HG03095 (cell line): ENCODE measurements around the gene MESP1.

Experiments
- ATAC-seq: cut with Tn5 transposase; IDR thresholded peaks from one replicate; pipeline ENCODE4 v1.9.1; 2021; ENCODE audit warnings: moderate library complexity; ENCODE audit not compliant: unreplicated experiment

Gene MESP1

GRCh38 chr15:89781891-89782618, 31.0 kb upstream of the MESP1 start:
- ATAC-seq: peak; percentile 44

DNA sequence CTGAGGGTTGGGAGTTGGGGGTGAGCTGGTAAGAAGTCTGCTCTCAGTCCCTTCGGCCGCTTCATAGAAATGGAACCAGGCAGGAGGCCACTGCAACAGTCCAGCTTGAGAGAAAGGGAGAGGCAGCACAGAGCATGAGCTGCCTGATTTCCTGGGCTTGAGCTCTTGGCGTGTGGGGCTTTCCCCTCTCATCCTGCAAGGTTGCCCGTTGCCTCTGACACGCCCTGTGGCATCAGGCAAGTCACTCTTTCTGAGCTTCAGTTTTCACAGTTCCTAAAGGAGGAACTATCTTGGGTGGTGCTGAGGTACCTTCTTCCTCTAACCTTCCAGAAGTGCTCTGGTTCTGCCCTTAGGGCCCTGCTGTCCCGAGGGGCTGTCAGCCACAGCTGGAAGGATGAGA, 30.0 kb upstream of the MESP1 start:
- no peak for ATAC-seq

DNA sequence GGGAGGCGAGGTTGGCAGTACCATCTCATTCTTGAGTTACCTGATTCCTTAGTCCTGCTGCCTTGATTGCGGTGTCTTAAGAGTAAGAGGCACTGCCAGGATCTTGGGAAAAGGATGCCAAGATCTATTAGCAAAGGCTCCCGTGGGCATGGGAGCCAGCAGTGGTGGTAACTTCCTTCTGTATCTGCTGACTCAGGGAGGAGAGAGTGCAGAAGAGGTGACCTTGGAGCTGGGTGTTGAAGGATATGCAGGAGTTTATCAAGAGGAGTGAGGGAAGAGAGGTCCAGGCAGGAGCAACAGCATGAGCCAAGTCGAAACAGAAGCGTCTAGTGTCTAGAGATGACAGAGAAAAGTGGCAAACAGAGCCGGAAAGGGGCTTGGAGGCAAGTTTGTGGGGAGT, 29.6 kb upstream of the MESP1 start:
- ATAC-seq: no peak

DNA sequence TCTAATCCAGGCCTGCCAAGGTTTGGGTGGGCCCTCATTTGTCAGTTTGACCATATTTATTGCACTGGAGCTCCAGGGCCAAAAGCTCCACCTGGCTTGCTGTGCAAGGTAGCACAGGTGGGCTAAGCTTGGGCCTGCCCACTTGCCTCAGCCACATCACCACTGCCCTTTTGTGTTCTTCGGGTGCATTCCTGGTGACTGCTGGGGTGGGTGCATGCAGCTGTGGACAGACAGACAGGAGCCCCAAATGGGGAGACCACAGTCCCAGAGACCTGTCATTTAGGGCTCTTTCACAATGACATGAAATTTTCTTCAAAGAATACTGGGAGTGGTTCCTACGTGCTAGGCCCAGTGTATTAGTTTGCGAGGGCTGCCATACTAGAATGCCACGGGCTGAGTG, 27.8 kb upstream of the MESP1 start:
- no peak for ATAC-seq

DNA sequence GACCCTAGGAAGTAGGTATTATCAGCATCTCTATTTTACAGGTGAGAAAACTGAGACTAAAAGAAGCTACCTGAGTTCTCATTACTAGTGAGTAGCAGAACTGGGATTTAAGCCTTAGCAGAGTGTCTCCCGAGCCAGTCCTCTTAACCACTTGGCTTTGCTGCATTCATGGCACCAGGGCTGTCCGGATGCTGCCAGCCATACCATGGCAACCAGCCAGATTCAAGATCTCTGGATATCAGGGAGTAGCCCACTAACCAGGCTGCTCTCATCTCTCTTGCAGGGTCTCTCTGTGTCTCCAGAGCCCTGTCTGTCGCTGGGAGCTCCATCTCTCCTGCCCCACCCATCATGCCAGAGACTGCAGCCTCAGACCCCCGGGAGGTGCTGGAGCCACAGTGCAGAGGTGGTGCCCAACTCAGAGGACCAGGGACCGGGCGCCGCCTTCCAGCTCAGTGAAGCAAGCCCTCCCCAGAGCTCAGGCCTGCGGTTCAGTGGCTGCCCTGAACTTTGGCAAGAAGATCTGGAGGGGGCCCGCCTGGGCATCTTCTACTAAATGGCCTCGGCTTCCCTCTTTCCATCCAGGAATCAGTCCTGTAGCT, 26.8 kb upstream of the MESP1 start:
- ATAC-seq: no peak

DNA sequence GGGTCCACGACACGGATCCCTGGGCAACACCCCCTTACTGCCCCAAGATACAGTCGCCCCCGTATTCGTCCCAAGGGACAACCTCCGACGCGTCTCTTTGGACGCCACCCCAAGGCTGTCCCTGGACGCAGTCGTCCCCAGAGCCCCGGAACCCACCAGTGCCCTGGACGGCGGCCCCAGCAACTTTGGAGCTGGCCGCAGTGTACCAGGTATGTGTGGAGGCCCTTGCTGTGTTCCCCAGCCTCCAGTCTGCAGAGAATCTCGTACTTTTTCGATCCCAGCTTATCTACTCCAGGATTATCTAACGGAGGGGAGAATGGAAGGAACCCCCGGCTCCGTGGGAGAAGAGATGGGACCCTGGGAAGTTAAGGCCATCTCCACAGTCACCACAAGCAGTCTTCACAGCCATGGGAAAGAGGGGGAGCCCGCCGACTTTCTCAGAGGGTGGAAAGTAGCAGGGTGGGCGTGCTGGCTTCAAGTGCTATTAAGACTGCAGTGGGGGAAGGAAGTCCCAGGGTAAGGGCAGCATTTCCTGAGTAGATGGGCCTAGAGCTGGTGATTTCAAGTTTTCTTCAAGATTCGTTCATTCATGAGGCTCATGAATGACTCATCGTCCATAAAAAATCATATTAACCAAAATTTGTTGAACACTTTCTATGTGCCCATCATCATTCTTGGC, 26.2 kb upstream of the MESP1 start:
- ATAC-seq: no peak

GRCh38 chr15:89776274-89777072, 25.4 kb upstream of the MESP1 start, which contains the start of gene MESP2:
Gene MESP2, plus strand, starts transcription at chr15:89776332. Its CDS starts 26 bp downstream, at chr15:89776358.
- ATAC-seq: peak; percentile 55

DNA sequence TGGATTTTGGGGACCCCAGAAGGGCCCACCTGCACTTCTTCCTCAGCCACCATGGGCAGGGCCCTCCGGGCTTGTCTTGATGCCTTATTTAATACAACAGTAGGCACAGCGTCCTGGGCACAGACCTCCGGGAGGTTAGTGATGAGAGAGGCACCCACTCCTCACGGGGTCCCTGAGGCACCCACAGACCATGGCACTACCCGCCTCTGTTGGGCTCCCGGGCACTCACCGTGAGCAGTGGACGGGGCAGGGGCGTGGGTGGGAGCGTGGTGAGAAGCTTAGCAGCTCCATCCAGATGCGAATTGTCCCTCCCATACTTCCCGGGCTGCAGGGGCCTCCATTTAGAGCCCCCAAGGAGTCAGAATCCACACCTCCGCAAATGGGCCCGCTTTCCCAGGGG, 24.8 kb upstream of the MESP1 start:
- ATAC-seq: no peak

- ATAC-seq: no peak
These were observed 23.4 kb upstream of the MESP1 start for GRCh38 chr15:89774492-89774891.

- ATAC-seq: no peak
These were observed 22.0 kb upstream of the MESP1 start for GRCh38 chr15:89772932-89773583.

- ATAC-seq: no peak
These were observed 19.0 kb upstream of the MESP1 start for GRCh38 chr15:89770041-89770440.

- ATAC-seq: no peak
These were observed 18.3 kb upstream of the MESP1 start for GRCh38 chr15:89769366-89769765.

- no peak for ATAC-seq
These were observed 17.0 kb upstream of the MESP1 start for GRCh38 chr15:89768071-89768500.

DNA sequence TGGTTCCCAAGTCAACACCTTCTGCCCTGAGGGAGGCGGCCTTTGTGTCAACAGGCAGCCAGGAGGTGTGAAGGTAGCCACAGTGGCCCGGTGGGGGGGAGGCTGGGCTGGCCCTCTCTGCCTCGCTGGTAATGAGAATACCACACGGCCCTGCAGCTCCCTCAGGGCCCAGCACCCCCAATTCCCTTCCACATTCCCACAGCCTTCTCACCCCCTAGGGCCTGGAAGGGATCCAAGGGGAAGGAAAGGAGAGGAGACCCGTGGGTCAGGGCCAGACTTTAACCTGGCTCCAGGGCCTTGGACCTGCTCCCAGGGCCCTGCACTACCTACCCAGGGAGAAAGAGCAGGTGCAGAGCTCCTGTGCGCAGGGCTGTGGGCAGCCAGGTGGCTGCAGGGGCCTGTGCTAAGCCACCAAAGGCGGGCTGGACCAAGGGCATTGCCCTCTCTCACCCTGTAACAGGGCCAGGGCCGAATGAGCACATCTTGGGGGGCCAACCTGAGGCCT, 16.4 kb upstream of the MESP1 start:
- no peak for ATAC-seq

GRCh38 chr15:89766357-89767311, 15.6 kb upstream of the MESP1 start:
- no peak for ATAC-seq

DNA sequence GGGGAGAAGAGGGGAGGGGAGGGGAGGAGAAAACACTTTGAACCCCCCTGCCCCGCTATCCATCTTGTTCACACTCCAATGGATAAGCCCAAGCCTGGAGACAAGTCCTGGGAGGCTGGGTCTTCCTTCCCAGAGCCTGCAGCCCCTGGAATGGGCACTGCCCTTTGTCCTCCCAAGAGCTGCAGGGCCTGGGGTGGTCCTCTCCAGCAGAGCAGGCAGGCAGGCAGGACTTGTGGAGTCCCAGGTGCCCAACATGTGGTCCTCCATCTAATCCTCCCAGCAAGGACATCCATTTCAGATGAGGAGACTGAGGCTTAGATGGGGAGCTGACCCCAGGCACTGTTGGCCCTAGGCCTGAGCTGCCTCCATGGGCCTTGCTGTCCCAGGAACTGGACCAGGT, 14.6 kb upstream of the MESP1 start:
- no peak for ATAC-seq

DNA sequence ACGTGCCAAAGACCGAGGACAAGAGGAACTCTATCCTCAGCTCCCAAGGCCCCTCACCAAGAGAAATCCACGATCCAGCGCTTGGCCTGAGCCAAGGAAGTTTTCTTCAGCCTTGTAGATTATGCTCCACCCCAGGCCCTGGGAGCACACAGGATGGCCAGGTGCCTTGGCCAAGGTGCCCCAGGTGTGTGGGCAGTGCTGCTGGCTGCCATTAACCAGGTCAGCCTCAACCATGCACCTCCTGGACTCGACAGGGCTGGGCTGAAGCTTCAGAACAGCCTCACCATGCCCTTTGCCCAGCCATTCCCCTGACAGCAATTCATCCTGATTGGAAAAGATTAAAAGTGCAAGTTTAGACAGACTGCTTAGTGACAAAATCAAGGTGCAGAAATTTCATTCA, 10.9 kb upstream of the MESP1 start:
- no peak for ATAC-seq

GRCh38 chr15:89761009-89761831, 10.2 kb upstream of the MESP1 start:
- no peak for ATAC-seq
